ENCODE data around the gene MRPS34.
A peak's percentile ranks its signal among the peaks of the same experiment; 100 is the strongest.

MRPS34 gene

DNA sequence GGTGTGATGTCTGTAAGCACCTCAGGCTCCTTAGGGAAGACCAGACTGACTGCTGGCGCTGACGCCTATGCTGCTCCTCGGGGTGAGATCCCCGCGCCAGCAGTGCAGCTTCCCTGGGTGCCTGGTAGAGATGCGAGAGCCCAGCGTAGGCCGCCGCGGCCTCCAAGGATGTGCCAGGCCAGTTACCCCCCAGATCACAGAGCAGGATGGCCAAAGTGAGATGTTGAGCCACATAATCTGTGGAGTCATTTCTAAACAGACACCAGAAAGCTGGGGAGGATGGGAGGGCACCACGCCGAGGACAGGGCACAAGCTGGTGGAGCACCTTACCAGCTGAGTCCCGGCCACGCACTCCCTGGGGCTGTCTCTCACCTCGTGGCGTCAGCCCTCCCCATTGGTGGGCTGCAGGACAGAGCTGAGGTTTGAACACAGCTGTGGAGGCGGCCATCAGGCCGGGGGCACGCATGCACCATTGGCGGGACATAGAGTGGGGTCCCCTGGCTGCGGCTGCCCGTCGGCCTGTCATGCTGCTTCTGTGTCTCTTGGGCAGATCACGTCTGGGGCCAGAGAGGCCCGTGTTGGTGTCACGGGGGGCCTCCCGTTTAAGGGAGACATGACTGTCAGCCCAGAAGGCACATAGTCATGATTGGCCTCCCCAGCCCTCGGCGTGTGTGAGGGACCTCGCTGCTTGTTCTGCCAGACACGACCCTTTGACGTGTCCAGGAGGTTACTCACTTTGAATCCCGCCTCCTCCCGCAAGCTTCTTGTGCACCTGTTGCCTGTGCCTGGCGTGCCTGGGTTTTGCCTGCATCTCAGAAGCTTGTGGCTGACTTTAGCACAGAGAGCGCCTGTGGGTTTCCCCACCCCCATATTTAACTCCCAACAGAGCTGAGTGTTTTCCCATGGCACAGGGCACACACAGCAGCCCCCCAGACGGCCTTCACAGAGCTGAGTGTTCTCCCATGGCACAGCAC lies 45.0 kb downstream of the MRPS34 start:
- DNase-seq (ENCODE audit: low read depth in 3 of 3), result no peak

DNA sequence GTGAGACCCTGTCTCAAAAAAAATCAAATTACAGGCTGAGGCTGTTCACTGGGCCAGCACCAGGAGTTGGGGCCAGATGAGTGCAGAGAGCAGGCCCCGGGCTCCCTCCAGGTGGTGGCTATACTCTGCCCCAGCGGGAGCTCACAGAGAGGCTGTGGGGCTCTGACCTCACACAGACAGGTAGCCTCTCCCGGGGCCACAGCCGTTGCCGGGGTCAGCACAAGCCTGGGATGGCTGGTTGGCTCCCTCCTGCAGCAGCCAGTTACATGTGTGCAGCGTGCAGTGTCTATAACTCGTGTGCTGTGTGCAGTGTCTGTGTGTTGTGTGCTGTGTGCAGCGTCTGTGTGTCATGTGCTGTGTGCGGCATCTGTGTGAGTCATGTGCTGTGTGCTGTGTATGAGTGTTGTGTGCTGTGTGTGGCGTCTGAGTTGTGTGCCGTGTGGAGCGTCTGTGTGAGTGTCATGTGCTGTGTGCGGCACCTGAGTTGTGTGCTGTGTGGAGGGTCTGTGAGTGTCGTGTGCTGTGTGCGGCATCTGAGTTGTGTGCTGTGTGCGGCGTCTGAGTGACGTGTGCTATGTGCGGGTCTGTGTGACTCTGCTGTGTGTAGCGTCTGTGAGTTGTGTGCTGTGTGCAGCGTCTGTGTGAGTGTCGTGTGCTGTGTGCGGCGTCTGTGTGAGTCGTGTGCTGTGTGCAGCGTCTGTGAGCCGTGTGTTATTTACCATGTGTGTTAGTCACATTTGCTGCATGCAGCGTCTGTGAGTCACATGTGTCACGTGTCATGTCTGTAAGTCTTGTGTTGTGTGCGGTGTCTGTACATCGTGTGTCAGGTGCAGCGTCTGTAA lies 46.1 kb downstream of the MRPS34 start:
- DNase-seq (ENCODE audit: low read depth in 3 of 3), result no peak

DNA sequence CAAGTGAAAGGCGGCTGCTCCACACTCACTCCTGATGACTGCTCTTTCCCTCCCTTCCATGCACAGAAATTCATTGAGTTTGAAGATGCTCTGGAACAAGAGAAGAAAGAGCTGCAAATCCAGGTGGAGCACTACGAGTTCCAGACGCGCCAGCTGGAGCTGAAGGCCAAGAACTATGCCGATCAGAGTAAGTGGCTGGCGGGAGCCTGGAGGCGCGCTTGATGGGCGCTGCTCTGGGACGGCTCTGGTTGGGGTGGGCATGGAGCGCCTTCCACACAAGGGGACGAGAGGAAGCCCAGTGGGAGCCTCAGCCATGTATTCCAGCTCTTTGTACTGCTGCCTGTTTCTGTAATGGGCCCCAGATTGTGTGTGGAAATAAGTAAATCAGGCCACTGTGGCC lies 48.4 kb downstream of the MRPS34 start:
- no peak for DNase-seq (ENCODE audit: low read depth in 3 of 3)

DNA sequence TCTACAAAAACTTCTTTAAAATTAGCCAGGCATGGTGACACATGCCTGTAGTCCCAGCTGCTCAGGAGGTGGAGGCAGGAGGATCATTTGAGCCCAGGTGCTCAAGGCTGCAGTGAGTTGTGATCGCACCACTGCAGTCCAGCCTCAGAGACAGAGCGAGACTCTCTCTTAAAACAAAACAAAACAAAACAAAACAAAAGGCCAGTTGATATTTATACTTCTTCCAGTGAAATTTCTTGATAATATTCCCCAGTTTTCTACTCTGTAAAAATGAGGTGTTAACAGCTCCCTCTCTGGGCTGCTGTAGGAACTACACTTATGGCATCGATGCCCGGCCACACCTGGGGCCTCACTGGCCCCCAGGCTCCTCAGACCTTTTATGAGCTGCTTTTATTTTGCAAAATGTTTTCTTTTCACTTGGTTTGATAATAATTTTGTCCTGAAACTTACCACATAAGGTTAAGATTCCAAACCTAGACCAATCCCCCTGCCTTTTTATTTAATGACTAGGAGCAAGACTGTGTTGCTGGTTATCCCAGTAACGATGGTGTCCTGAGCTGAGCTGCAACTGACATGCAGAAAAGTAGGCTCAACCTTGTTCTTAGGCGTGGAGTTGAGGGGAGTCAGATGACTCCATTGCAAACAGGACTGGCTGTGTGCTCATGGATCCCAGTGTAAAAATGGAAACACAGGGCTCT lies 49.3 kb downstream of the MRPS34 start:
- DNase-seq (ENCODE audit: low read depth in 3 of 3), result peak in 1 of 3 donors; percentile 20
